HG02938 (cell line): ENCODE data around the gene PHF19.

ENCODE experiments used
- ATAC-seq: cut with Tn5 transposase; IDR thresholded peaks from one replicate; pipeline ENCODE4 v1.9.1; 2021; ENCODE audit warnings: mild to moderate bottlenecking, moderate library complexity; ENCODE audit not compliant: unreplicated experiment

Gene PHF19

DNA sequence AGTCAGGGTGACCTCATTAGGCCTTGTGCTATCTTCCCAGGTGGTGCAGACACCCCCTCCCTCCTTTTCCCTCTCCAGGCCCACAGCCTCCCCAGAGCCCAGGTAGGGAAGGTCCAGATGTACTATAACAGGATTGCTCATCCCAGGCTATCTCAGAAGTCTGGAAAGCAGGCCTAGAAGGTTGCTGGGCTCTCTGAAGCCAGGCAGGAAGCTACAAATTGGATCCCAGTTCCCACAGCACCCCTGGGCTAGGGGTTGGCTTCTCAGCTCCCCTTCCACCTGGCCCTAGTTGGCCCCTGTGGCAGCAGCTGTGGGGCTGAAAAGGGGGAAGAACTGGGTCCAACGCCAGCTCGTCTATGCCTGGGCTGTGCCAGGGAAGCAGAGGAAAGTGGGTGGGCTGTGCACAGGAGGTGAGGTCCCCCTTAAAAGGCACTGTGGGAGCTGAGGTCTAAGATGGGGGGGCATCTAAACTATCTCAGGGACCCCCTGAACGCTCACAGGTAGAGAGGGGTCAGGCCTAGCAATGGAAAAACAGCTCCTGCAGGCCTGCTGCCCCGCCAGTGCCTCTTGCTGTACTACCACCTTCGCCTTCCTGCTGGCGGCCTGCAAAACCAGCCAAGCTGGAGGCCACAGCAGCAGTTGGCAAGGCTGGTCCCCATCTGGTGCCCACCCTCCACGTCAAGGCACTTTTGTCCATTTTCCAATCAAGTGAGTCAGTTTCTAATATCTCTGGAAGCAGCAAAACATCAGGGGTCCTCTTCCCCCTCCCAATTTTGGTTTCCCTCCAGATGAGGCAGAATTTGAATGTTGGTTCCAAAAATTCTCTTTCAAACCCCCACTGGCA is 20.9 kb downstream of the PHF19 start:
- no peak for ATAC-seq

DNA sequence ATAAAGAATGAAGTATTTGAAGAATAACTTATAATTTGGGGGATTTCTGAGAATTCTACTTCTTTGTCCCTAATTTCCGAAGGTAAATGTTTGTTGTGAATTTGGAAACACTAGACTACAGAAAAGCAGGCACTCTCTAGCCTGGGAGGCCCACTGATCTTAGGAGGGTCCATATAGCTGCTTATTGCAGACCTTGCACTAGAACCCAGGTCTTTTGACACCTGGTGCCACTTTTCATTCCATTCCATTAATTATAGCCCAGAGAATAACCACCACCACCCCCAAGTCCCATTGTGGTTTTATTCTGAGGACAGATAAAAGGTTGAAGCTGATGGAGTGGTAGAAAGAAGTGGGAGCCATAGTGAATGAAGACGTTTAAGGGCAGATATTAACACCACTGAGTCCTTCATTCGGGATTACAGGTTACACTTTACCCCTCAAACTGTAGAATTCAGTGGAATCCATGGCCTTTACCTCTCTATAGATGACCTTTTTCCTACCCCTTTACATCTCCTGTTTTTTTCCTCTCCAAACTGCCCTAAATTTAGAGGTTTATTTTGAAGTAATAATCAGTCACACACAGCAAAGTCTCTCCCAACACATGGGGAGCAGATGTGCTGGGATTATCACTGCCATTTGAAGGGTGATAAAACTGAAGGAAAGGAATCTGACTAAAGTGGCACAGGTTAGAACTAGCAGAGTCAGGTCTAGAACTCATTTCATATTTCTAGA is 22.2 kb downstream of the PHF19 start:
- ATAC-seq: no peak

DNA sequence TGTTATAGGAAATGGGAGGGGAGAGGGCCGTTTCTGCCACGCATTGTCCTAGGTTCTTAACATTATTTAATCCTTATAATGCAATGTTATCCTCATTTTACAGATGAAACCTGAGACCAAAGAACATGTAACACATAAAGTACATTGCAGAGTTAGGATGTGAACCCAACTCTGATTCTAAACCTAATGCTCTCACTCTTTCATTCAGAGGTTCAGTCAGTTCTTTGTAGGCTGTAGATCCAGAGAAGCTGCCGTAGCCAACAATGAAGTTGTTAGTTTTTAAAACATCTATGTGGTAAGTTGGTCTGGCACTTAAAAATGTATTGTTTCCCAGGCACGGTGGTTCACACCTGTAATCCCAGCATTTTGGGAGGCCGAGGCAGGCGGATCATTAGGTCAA is 23.8 kb downstream of the PHF19 start:
- ATAC-seq: no peak

- no peak for ATAC-seq
Measured at GRCh38 chr9:120852240-120853010, 24.6 kb downstream of the PHF19 start.

DNA sequence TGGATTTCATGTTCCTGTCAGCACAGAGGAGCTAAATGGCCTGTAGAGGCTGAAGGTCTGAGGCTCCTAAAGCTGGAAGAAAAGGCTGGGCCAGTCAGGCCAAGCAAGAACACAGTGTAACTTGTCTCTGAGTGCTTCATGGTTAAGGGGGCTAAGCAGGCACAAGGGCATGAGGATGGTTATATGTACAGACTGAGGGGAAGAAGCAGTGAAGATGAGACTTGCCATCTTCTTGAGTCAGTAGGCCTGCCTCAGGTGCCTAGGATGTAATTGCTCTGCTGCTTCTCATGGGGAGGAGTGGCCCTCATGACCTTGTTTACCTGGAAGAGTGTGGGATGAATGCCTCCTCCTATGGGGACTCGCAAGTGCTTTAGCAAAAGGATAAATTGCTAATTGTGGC is 25.5 kb downstream of the PHF19 start:
- ATAC-seq: no peak

GRCh38 chr9:120850315-120850714 is 26.7 kb downstream of the PHF19 start:
- ATAC-seq: no peak

DNA sequence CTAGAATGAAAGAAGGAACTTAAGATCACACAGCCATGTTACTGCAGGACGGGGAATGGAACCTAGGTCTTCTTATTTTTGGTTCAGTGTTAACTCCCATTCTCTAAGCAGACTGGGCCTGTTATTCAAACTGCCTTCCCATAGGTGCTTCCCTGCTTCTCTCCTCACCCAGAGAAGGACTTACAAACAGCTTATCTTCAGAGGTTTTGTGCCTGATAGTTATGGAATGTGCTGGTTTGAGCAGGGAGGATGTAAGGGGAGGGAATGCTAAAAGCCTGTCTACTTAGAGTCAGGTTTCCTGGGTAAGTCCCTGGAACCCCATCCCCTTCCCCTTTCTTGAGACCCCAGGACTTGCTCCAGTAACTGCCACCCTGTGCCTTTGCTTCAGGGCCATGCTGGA is 30.1 kb downstream of the PHF19 start:
- ATAC-seq: no peak

- no peak for ATAC-seq
Measured at GRCh38 chr9:120846251-120846889, 30.6 kb downstream of the PHF19 start.

- ATAC-seq: no peak
Measured at GRCh38 chr9:120845255-120845654, 31.7 kb downstream of the PHF19 start.

DNA sequence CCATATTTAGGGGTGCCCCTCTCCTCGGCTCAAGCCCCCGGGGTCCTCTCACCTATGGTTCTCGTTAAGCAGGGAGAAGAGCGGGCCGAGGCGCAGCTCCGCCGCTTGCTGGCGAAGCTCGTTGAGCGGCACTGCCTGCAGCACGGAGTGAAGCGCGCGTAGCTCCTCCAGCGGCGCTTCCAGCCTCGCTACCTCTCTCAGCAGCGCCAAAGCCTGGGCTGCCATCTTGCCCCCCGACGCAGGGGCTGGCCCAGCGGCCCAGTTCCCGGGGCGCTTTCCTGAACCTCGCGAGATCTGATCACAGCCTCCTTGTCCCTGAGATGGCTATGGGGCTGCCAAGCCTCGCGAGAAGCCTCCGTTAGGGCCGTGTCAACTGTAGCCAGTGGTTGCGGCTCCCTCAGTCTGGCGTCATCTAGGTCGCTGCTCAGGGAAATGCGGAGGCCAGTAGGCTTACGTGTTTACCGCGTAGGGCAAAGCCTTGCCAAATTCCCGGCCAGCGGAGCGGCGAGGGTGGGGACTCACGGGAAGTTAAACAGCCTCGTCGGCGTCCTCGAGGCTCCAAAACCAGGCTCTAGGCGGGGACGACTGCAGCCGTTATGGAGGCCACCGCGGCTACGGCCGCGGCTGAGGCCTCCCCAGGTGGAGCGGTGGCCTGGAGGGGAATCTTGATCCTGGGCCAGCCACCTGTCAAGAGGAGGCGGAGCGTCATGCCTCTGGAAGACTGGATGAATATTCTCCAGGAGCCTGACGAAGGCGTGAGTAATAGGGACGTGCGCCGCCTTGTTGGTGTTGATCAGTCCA is 34.1 kb downstream of the PHF19 start, which contains the start of gene PSMD5:
PSMD5 (minus strand) TSS at position 238 of the 801 bp plus-strand sequence; CDS start at position 225, 13 bp downstream.
- ATAC-seq: peak; percentile 98

DNA sequence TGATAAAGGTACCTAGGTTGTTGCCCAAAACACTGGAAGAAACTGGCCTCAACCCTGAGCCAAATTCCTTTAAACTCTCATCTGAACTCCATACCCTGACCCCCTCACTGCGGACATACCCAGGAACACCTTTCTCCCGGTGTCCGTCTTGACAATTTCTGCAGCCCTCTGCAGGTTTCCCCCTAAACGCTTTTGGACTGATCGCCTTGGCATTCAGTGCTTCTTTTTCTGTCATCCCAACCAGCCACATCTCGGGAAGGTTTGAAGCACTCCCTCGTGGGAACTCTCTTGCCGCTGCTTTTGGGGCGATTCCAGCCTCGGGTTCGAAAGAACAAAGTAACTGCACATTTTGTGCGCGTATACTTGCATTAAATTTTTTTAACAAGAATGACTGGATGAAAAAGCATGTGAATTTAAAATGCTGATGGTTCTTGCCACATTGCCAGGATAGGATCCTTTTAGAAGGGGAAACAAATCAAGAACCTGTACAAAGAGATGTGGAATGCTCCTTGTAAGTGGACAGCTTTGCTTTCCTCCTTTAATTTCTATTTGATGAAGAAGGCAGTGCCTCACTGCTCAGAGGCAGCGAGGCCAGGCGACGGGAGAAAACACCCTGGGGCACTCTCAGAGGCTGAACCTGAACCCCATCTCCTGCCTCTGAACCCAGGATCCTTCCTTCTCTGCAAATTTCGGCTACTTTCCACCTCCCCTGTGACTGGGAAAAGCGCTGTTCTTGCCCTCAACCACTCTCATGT is 34.9 kb downstream of the PHF19 start:
- ATAC-seq: peak; percentile 15

DNA sequence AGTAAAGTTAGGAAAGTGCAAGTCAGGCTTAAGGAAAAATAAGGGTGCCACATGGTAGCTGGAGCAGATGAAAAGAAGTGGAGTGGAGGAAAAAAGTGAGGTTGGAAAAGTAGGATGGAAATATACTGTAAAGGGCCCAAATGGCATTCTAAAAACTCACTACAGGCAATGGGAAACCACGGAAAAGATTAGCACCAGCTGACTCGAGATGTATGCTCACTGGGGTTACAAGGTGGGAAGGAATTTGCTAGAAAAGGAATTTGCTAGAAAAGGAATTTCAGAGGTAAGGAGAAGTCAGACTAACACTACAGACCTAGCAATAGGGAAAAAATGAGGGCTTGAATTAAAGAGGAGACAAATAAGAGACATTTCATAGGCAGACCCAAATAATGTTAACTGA is 37.8 kb downstream of the PHF19 start:
- ATAC-seq: no peak

- ATAC-seq: no peak
Measured at GRCh38 chr9:120837921-120838320, 39.1 kb downstream of the PHF19 start.

DNA sequence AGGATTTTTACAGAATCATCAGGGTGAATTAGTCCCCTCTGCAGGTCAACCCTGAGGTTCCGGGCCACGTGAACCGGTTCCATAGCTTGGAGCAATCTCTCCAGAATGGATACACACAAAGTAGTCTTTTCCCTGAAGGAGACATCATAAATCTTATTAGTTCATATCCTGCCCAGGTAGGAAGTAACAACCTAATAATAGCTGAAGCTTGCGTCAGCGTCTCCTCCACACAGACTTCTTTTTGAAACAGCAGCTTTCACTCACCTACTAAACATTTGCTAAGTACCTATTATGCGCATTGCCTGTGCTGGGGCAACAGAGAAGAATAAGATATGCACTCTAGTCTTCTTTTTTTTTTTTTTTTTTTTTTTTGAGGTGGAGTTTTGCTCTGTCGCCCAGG is 43.7 kb downstream of the PHF19 start:
- ATAC-seq: no peak

DNA sequence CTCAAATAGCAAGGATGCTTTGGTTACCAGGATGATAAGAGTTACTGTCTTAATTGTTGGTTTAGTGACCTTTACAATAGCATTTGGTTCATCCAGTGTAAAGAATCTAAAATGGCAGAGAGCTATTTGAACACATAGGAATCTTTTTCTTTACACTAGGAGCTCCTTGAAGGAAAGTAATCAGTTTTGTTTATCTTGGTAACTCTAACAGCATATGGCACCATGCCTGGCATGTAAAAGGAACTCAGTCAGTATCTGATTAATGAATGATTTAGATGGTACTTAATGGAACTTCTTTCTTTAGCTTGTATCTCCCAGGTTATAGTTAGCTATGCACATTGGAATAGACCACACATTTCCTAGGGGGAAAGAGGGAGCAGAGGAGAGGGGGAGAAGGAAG is 44.2 kb downstream of the PHF19 start:
- no peak for ATAC-seq

GRCh38 chr9:120830865-120831264 is 46.1 kb downstream of the PHF19 start:
- no peak for ATAC-seq

- no peak for ATAC-seq
Measured at GRCh38 chr9:120830151-120830550, 46.8 kb downstream of the PHF19 start.

- no peak for ATAC-seq
Measured at GRCh38 chr9:120829650-120830049, 47.3 kb downstream of the PHF19 start.

- no peak for ATAC-seq
Measured at GRCh38 chr9:120820095-120820494, 56.9 kb downstream of the PHF19 start.
